COLO829 (cell line): ENCODE measurements around the gene NEDD9.

Source experiments
- DNase-seq: peaks from one replicate; pipeline ENCODE4 v3.0.0; 2012; ENCODE audit warnings: low spot score

The NEDD9 gene

DNA sequence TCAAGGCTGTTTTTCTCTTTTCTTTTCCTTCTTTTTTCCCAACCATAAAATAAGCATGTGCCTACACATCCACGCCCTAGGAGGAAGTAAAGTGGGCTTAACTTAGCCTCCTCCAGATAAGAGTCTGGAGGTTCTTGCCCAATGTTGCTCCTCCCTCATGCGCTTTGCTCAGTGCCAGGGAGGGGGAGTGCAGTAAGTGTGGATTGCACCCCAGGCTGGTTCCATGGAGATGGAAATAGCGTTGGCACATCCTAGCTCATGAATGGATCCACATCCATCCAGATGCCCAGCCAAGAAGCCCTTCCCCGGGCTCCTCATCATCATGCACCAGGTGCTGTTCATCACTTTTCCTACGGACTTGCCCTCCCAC lies 58.2 kb downstream of the NEDD9 start:
- no peak for DNase-seq

DNA sequence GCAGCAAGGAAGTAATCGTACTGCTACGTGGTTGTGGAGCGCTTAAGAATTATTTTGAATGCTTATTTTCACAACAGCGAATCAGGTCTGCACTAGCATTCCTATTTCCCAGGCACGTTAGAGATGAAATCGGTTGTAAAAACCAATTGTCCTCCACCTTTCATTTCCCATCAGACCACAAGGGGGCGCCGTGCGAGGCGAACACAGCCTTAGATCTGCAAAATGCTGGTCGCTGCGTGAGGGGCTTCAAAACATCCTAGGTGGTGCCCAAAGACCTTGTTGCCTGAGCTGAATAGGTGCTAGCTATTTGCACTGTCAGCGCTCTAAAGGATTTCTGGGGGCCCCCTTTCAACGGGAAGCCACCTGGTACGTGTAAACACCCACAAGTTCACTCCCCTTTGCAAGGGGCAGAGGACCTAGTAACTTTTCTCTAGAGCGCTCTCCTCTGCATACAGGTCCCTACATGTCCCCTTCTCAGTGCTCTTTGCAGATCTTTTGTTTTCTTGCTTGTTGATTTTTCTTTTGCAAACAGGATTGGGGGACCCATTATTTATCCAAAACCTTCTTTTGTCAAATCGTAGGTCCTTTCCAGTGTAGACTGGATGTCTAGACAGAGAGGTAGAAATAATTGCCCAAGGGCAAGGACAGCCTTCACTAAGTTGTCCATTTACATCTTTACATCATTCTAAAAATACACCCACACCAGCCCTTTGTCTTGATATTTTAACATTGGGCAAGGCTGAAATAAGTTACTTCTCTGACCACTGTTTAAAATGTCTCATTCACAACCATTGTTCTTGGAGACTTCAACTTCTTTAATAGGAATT lies 59.8 kb downstream of the NEDD9 start:
- DNase-seq, result peak; percentile 47

DNA sequence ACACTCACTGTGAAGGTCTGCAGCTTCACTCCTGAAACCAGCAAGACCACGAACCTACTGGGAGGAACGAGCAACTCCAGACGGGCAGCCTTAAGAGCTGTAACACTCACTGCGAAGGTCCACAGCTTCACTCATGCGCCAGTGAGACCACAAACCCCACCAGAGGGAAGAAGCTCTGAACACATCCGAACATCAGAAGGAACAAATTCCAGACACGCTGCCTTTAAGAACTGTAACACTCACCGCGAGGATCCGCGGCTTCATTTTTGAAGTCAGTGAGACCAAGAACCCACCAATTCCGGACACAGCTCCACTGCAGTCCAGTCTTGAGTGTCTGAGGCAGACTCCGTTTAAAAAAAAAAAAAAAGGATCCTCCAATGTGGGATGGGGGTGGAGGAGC lies 60.5 kb downstream of the NEDD9 start:
- no peak for DNase-seq

DNA sequence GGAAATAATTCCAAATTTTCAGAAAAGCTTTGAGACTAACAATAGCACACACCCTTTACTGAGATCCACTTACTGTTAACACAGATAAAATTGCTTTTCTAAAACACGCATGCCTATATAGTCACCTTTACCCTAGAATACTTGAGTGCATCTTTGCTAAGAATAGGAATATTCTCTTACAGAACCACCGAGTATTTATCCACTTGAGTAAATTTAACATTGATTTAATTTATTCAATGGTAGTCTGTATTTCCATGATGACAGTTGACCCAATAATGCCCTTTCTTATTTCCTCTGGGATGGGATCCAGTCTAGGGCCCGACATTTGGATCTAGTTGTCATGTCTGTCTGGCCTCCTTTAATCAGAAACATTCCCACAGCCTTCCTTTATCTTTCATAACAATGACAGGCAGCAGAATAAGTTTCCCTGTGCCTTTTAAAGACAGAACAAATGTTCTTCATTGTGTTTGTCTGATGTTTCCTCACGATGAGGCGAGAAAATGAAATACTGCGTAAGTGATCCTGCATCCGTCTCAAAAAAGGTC lies 64.3 kb downstream of the NEDD9 start:
- no peak for DNase-seq

DNA sequence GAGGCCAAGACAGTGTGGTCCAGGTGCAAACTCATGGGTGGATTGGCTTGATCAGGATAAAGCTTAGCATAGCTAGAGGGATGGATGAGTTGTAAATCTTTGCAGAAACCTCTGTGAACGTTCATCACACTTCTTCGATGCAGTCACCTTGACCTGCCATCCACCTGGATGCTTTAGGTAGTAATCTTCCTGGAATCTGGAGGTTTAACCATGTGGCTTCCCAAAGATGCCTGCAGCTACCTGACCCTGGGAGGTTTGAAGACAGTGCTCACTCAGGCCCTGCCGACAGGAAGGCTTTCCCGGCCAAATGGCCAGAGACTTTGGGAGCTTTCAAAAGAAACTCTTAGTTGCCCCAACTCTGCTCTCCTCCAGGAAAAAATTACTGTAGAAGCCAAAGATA lies 65.5 kb downstream of the NEDD9 start:
- DNase-seq, result no peak

DNA sequence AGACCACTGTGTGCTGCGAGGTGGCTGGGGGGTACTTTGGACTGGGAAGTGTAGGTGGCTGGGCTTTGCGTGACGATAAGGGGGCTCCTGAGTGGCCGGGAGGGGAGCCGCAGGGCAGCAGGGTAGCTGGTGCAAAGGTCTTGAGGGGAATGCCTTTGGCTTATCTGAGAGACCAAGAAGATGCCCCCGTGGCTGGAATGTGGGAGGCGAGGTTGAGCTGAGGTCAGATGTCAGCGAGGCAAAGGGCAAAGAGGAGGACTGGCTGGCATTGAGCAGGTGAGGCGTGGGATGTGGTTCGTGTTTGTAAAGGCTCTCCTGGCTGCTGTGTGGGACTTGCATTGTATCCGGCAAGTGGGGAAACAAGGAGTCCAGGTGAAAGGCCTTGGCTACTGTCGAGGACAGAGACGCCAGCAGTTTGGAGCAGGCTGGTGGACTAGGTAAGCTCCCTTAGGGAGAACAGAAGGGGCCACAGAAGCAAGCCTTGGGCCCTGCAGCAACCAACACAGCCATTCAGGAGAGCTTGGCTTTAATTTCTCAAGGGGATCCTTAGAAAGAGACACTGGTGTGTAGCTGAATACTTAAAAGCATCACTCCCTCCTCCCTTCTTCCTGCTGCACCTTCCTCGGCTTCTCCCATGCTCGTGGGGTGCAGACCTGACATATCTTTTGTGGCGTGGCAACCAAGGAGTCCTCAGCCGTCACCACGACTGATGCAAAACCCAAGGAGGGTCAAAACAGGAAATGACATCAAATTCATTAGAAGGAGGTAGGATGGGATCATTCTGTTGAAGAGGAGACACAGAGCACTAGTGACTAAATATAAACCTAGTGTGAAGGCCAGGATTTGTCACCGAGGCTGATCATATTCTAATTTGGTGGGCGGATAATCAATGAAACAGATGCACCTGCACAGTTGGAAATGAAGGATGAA lies 67.5 kb downstream of the NEDD9 start:
- DNase-seq, result no peak

DNA sequence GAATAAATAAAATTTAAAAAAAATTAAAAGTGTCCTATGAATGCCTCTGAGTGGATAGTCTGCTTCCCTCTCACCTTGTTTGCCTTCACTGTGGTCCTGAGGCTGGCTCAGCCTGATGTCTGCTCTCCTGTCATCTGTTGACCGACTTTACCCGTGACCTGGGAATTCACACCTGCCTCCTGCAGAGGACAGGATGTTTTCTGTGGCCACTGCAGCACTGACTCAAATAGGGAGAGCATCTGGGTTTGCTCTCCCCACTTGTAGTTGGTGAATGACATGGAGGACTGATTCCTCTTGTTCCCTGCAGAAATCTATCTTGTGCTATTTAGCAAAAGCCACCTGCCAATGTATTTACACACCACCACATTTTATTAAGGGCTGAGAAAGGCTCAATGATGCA lies 68.5 kb downstream of the NEDD9 start:
- no peak for DNase-seq

DNA sequence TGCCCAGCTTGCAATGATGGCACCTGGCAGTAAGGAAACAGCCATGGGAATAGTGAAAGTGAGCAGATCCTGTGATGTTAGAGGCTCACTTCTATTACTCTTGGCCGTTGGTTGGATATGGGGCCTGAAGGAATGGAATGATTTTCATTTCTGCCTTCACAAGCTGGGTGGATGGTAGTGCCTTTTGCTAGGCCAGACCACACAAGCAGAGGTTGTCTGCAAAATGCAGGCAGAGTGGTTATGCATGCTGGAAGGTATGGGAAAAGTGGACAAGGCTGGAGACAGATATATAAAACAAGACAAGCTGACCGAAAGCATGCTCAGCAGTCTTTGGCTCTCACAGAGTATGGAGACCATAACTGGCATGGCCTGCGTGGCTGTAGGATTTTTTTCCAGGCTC lies 70.2 kb downstream of the NEDD9 start:
- DNase-seq, result no peak

DNA sequence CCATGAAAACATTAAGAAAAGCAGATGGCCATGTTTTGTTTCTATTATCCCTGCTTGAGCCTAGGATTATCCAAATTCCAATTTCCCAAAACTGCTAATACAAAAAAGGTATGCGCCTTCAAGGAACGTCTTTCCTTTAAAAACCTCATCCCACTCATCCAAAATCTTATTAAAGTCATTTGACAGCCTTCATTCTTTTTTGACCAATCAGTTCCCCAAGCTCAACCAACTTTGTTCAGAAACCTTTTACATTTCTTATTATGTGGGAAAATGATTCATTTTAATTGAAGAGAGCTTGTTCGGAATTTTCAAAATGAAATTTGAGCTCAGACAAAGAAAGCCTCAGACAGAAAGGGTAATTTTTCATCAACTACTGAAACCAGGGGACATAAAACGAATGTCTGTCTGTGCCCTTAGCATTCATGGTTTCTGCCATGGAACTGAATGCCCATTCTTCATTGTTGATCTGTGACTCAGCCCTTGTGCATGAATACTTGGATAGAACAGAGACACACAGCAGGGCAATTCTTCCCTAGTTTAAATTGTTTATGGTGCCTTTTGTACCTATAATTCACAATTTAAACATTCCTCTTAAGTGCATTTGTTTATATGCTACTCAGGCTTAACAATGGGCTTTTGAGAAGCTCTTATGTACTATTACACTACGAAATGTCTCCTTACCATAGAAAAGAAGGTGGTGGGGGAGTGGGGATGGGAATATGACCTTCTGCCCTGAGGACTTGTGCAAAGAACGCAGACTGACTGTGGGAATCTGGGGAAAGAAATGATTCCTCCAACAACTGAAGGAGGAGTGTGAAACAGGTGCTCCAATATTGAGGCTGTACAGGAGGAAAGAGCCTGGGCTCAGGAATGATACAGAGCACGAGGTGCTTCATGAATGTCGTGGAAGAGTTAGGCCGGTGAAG lies 71.2 kb downstream of the NEDD9 start:
- peak; percentile 99 for DNase-seq

DNA sequence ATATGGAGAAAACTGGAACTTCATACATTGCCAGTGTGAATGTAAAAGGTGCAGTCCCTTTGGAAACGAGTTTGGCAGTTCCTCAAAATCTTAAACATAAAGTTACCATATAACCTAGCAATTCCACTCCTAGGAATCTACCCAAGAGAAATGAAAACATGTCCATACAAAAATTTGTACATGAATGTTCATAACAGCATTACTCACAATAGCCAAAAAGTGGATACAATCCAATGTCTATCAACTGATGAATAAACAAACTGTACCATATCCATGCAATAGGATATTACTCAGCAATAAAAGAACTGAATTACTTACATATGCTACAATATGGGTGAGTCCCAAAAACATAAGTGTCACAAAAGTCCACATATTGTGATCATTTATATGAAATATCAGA lies 72.3 kb downstream of the NEDD9 start:
- no peak for DNase-seq

DNA sequence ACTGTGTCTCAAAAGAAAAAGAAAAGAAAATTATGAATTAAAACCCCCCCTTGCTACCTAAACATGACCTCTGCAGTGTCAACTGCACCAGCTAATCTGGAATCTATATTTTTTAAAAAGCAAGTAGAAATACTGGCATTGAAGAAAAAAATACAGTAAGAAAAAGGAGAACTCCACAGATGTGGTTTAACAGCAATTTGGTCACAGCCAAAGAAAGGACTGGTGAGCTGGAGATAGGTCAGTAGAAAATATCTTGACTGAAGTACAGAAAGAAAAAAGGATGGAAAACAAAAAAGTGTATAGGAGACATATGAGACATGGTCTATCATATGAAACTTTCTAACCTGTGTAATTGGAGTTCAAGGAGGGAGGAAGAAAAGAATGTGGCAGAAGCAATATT lies 76.9 kb downstream of the NEDD9 start:
- DNase-seq, result no peak

DNA sequence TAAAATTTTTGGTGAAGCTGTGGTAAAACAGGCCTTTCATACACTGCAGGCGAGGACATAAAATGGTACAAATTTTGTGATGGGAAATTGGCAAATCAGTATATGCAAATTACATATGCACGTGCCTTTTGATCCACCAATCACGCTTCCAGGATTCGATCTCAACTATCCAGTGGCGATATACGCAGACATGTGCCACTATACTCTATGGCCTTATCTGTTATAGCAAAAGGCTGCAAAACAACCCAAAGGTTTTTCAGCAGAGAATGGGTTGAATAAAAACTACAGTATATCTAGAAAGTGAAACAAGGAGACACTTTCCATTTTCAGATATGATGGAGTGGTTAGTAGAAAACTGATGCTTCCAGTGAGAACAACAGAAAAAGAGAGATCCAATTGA lies 79.0 kb downstream of the NEDD9 start:
- DNase-seq, result no peak

DNA sequence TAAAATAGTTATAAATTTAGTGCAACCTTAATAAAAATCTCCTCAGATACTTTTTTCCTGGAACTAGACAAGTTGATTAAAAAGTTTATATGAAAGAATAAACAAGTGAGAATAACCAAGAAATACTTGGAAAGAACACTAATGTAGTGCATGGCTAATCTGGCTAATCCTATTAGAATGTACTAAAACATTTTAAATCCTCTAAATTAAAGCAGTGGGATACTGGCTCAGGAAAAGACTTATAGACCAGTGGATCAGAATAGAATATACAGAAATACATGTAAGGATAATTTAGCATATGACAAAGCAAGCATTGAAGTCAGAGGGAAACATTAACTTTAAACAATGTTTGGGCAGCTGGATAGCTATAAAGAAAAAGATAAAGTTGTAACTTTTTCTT lies 79.9 kb downstream of the NEDD9 start:
- no peak for DNase-seq

DNA sequence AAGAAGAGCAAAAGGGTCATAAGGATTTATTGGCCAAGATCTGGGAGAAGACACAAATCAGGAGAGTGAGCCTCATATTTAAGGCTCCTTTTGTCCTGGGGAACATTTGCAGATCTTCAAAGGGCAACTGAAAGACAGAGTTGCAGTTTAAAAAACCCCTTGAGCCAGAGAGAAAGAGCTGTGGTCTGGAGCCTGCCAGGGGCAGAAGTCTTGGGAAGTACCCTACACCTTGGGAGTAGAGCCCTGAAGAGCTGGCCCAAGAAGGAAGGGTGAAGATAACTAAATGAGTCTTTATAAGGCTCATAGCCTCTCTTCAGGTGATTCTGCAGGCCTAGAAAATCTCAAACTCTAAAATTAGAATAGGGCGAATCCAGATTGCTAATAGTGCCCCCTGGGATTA lies 81.0 kb downstream of the NEDD9 start:
- no peak for DNase-seq

DNA sequence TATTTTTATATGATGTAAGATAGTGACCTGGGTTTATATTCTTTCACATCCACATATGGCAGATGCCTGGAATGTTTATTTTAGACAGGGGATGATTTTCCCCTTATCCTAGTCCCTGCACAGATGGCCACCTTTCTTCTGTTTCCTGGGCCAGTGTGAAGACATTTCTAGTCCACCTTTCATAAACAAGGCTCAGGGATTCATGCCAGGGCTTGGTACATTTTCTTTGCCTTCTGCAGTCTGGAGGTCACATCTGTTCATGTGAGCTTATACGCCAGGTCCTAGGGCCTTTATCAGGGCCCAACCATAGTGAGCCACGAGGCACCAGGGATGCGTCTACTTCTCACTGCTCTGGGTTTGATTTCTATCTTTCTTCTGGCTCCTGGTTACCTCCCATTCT lies 82.9 kb downstream of the NEDD9 start:
- no peak for DNase-seq

DNA sequence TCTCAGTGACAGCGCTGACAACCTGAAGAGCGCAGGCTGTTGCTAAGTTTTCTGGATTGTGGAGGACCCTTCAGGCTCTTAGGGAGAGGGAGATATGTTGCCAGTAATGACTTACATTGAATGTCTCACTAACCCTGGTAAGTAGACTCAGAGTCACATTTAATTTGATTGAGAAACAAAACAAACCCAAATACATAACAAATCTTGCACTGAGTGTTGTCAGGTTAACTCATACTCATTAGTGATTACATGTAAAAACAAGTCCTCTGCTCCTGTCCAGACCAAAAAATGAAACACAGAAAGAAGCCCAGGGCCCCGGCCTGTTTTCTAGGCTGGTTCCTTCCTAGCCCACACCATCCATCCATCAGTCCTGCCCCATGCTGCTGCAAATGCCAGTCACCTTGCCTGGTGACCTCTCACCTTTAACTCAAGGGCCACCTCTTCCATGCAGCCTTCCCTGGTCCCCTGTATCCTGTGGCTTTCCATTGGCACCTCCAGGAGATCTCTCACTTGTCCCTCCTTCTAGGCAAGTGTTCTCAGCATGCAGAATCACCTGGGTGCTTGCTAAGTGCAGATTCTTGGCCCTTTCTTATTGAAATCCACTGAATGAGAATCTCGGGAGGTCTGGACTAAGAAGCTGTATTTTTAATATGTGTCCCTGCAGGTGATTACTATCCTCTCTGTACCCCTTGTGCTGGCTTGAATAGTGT lies 86.2 kb downstream of the NEDD9 start:
- DNase-seq, result no peak

DNA sequence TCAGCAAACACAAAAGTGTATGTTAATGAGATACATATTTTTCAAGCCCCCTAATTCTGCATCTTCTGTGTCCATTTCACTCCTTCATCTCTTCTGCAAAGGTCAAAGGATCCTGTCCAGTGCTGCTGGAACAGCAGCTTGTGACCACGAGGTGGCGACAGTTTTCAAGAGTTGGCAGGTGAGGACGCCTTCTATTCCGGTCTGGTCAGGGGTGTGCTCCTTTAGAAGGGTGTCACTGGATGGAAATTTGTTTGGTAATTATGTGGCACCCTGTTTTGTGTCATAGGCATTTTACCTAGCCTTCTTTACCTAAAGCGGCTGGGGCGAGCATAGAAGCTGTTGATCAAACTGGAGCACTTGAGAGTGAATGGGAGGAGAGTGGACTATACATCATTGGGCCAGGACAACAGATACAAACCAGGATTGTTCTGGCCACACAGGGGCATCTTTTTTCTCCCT lies 88.0 kb downstream of the NEDD9 start:
- DNase-seq, result peak; percentile 92

DNA sequence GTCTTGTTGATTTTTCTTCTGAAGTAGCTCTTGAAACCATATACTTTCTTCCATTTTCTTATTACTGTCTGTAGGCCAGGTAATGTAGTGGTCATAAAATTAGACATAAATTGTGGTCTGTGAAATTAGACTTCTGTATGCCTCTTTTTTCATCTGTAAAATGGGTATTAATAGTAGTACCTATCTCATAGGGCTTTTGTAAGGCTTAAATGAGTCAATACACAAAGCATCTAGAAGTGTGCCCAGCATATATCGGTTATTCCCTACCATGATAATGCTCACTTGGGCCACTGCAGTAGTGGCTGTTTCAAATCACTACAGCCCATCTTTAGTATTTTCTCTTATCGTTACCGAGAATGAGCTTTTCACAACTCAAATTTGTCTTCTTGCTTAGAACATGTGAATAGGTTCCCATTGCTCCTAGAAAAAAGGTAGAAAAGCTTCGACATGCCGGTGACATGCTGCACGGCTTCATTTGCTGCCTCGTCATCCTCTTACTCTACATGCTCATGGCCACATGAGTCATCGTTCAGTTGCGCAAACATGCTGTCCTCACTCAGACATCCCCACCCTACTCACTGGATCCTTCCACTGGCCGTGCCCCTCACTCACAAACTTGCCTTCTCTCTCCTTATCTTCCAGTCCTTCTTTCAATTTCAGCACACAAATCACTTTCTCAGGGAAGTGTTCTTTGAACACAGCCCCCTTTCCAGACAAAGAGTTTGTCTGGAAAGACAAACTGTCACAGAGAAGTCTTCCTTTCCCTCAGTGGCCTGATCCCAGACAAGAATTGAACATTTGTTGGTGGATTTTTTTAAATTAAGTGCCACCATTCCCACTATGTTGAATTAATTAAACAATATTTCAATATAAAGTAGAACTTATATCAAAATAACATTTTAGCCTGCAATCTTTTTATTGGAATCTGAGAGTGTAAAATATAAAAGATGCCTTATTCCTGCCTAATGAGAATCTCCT lies 88.8 kb downstream of the NEDD9 start:
- peak; percentile 78 for DNase-seq

DNA sequence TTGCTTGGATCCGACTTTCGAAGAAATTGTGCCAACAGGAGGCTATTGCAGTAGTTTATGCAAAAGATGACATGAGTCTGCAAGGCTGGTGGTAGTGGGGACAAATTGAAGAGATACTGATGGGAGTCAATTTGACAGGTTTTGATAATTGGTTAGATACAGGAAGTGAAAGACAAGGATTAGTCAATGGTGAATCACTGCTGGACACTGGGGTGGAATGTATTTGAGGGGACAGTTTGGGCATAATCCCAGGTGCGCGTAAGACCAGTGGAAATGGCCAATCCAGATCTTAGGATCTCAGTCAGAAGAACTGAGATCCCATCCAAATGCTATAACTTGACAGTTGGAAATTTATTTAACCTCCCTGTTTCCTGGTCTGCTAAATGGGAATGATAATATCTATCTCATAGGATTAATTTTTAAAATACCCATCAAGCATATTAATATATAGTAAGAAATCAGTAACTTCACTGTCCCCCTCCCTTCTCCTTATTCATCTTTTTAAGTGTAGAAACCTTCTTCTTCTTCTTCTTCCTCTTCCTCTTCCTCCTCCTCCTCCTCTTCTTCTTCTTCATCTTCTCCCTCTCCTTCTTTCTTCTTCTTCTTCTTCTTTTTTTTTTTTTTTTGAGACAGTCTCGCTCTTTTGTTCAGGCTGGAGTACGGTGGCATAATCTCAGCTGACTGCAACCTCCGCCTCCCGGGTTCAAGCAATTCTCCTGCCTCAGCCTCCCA lies 90.0 kb downstream of the NEDD9 start:
- DNase-seq, result no peak
